Transverse colon (tissue), 4 donors: ENCODE results near the gene MAP2K5.

Experiments
- EP300 ChIP-seq: sonication (generic); formaldehyde crosslinking; IDR thresholded peaks from one replicate; pipeline ENCODE4 v1.6.1; 2017; ENCODE audit warnings: antibody characterized with exemption, low read depth
- POLR2A ChIP-seq: fragments of 450-650 bp; IDR thresholded peaks from one replicate; pipeline ENCODE4 v1.6.1; 2016; ENCODE audit warnings: antibody characterized with exemption, mild to moderate bottlenecking, moderate library complexity
- POLR2AphosphoS5 ChIP-seq, 3 donors: sonication (generic); formaldehyde crosslinking; IDR thresholded peaks; one replicate each; pipeline ENCODE4 v1.6.1; 2016; ENCODE audit warnings: antibody characterized with exemption in 3 of 3
- TF ChIP-seq, protein P1 (sequence below), 5 experiments: fragments of 200-600 bp in 3 of 5; fragments of 450-650 bp in 2 of 5; sonication (generic) in 3 of 5; IDR thresholded peaks; 1 replicate in 2 of 5; 2 replicates in 3 of 5; pipeline ENCODE4 v1.5.1; 2016 to 2017; ENCODE audit warnings: antibody characterized with exemption in 5 of 5, inconsistent platforms in 3 of 5, mild to moderate bottlenecking in 2 of 5, moderate library complexity in 1 of 5

DNA sequence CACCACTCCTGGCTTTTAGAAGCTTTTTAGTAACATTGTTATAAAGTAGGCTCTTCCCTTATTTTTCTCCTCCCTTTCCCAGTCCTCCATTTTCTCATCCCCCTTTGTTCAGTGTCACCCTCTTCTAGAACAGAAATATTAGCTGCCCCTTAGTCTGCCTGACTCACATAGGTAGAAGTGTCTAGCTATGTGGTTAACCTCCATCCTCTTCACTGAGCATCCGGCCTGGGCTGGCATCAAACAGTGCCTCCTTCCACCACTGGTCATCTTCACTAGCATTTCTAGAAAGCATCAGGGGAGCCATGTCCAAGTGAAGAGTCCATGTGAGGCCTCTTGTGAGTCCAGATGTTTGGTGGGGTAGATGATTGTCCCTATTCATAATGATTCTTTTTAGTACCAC is 212.8 kb downstream of the MAP2K5 start:
- TF ChIP-seq POLR2A (no peak), POLR2AphosphoS5 (IDR thresholded peaks at IDR 0.05) (no peak), EP300 (no peak)
- TF ChIP-seq, protein P1, sequence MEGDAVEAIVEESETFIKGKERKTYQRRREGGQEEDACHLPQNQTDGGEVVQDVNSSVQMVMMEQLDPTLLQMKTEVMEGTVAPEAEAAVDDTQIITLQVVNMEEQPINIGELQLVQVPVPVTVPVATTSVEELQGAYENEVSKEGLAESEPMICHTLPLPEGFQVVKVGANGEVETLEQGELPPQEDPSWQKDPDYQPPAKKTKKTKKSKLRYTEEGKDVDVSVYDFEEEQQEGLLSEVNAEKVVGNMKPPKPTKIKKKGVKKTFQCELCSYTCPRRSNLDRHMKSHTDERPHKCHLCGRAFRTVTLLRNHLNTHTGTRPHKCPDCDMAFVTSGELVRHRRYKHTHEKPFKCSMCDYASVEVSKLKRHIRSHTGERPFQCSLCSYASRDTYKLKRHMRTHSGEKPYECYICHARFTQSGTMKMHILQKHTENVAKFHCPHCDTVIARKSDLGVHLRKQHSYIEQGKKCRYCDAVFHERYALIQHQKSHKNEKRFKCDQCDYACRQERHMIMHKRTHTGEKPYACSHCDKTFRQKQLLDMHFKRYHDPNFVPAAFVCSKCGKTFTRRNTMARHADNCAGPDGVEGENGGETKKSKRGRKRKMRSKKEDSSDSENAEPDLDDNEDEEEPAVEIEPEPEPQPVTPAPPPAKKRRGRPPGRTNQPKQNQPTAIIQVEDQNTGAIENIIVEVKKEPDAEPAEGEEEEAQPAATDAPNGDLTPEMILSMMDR (IDR thresholded peaks at IDR 0.05) = no peak
